PC-9 (cell line): ENCODE measurements around the gene SCGB2B2. TPM values are rescaled to one million over a fixed set of nuclear protein-coding genes. Genes with fewer than 3 reads are reported as not detected.

Experiments
- BruUV-seq: library from RNA; stranded (reverse); fragments of 400-500 nt; replicated peaks from 2 replicates; lab custom pipeline; 2021; lab: Mats Ljungman, UMichigan
- CTCF ChIA-PET: fragments of 300-600 bp; sonication (Branson Sonifier 250); formaldehyde crosslinking; loops from one replicate; lab custom pipeline; 2022; ENCODE audit warnings: antibody characterized with exemption; lab: Charles Lee
- POLR2A ChIA-PET: fragments of 300-600 bp; sonication (Branson Sonifier 250); formaldehyde crosslinking; loops from one replicate; lab custom pipeline; 2022; ENCODE audit warnings: antibody characterized with exemption; ENCODE audit not compliant: unreplicated experiment; lab: Charles Lee
- DNase-seq, 2 experiments: peaks; one replicate each; pipeline versions ENCODE4 v3.0.0 to v3.0.0-alpha.2; 2015 to 2022; ENCODE audit warnings: mixed read lengths in 1 of 2
- H2AFZ ChIP-seq: fragments of 200-600 bp; sonication (generic); 2 replicates; pipeline ENCODE4 v1.8.1; 2017; ENCODE audit warnings: antibody characterized with exemption
- H3F3A ChIP-seq: fragments of 200-600 bp; sonication (generic); 2 replicates; pipeline ENCODE4 v1.8.1; 2017; ENCODE audit warnings: antibody characterized with exemption, mild to moderate bottlenecking, low read depth; ENCODE audit not compliant: insufficient read depth
- H3K27ac ChIP-seq: fragments of 200-600 bp; sonication (generic); 2 replicates; pipeline ENCODE4 v1.6.1; 2016; ENCODE audit warnings: mixed run types
- H3K27me3 ChIP-seq: fragments of 200-600 bp; sonication (generic); 2 replicates; pipeline ENCODE4 v1.6.1; 2016; ENCODE audit warnings: low read depth, mixed run types; ENCODE audit not compliant: insufficient read depth
- H3K36me3 ChIP-seq: fragments of 200-600 bp; sonication (generic); 2 replicates; pipeline ENCODE4 v1.6.1; 2016; ENCODE audit warnings: low read depth, mixed run types
- H3K4me1 ChIP-seq: fragments of 200-600 bp; sonication (generic); replicated peaks from 2 replicates; pipeline ENCODE4 v1.6.1; 2016; ENCODE audit warnings: mixed run types; ENCODE audit not compliant: insufficient read depth
- H3K4me2 ChIP-seq: fragments of 200-600 bp; sonication (generic); 2 replicates; pipeline ENCODE4 v1.6.1; 2017; ENCODE audit warnings: mixed run types
- H3K4me3 ChIP-seq: fragments of 200-600 bp; sonication (generic); 2 replicates; pipeline ENCODE4 v1.6.1; 2016; ENCODE audit warnings: mixed run types
- H3K79me2 ChIP-seq: fragments of 200-600 bp; sonication (generic); 2 replicates; pipeline ENCODE4 v1.6.1; 2017; ENCODE audit warnings: low read depth, mixed run types
- H3K9me2 ChIP-seq: fragments of 200-600 bp; sonication (generic); 2 replicates; pipeline ENCODE4 v1.8.1; 2017; ENCODE audit warnings: mild to moderate bottlenecking; ENCODE audit not compliant: insufficient read depth
- H3K9me3 ChIP-seq: fragments of 200-600 bp; sonication (generic); 2 replicates; pipeline ENCODE4 v1.8.1; 2016; ENCODE audit warnings: low read depth; ENCODE audit not compliant: insufficient read depth
- H4K20me1 ChIP-seq: fragments of 200-600 bp; sonication (generic); 2 replicates; pipeline ENCODE4 v1.8.1; 2017; ENCODE audit not compliant: insufficient read depth
- EZH2 ChIP-seq: fragments of 200-600 bp; sonication (generic); IDR thresholded peaks from 2 replicates; pipeline ENCODE4 v1.8.0; 2017; ENCODE audit warnings: antibody characterized with exemption, low read depth
- intact Hi-C: fragments of 100-400 bp; cut with micrococcal nuclease; formaldehyde crosslinking; loops from one replicate; pipeline ENCODE4 v1.10.0; 2022; ENCODE audit not compliant: unreplicated experiment
- total RNA-seq: library from RNA; stranded (reverse); gene quantifications from 2 replicates; pipeline ENCODE4 v1.2.3, GENCODE V29; 2021
- TF ChIP-seq, protein P1 (sequence below): fragments of 200-600 bp; sonication (generic); conservative IDR thresholded peaks from 2 replicates; pipeline ENCODE4 v1.6.1; 2017; ENCODE audit warnings: mixed run types, antibody characterized with exemption, mild to moderate bottlenecking, moderate library complexity

Gene SCGB2B2
- total RNA-seq, 1 experiment from 2014 or later: 1.4 TPM

DNA sequence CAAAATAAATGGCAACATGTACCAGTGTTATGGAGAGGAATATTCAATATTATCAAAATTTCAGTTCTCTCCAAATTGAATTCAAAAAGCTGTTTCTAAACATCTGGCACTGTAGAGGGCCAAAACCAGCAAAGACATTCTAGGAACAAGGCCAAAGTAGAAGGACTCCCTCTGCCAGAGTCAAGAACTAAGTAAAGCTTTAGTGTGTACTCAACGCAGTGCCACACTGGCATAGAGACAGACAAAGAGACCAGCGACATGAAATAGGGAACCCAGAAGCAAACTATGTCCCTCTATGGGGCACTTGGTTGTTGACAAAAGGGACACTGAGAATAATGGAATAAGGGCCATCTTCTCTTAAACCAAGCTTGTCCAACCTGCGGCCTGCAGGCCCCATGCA, 15.6 kb downstream of the SCGB2B2 start:
- no peaks in the 10 kb centered on the region for H3K4me1 ChIP-seq
- no peak for DNase-seq
- ChIA-PET CTCF (interaction anchor here (0.6 kb wide), 1 partner anchor 29 kb away, joined by 3 read pairs; no protein-coding TSS in a partner anchor), POLR2A (no interaction called here)
- no peak overlapping the region for H3K27ac ChIP-seq
- H3K79me2 ChIP-seq: no peaks in the 10 kb centered on the region
- H3F3A ChIP-seq: no peaks in the 10 kb centered on the region
- no peak overlapping the region for H3K4me2 ChIP-seq
- BruUV-seq: no TSS peak
- no peaks in the 10 kb centered on the region for H3K27me3 ChIP-seq
- H3K9me2 ChIP-seq: no peaks in the 10 kb centered on the region
- TF ChIP-seq, protein P1, sequence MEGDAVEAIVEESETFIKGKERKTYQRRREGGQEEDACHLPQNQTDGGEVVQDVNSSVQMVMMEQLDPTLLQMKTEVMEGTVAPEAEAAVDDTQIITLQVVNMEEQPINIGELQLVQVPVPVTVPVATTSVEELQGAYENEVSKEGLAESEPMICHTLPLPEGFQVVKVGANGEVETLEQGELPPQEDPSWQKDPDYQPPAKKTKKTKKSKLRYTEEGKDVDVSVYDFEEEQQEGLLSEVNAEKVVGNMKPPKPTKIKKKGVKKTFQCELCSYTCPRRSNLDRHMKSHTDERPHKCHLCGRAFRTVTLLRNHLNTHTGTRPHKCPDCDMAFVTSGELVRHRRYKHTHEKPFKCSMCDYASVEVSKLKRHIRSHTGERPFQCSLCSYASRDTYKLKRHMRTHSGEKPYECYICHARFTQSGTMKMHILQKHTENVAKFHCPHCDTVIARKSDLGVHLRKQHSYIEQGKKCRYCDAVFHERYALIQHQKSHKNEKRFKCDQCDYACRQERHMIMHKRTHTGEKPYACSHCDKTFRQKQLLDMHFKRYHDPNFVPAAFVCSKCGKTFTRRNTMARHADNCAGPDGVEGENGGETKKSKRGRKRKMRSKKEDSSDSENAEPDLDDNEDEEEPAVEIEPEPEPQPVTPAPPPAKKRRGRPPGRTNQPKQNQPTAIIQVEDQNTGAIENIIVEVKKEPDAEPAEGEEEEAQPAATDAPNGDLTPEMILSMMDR: no peak
- no peak for TF ChIP-seq EZH2
- H3K36me3 ChIP-seq: no peaks in the 10 kb centered on the region
- no peaks in the 10 kb centered on the region for H4K20me1 ChIP-seq
- H2AFZ ChIP-seq: no peak overlapping the region
- H3K4me3 ChIP-seq: no peak overlapping the region
- H3K9me3 ChIP-seq: no peaks in the 10 kb centered on the region; the same call in 1 of the 2 replicates
- intact Hi-C loops: no loop called here

DNA sequence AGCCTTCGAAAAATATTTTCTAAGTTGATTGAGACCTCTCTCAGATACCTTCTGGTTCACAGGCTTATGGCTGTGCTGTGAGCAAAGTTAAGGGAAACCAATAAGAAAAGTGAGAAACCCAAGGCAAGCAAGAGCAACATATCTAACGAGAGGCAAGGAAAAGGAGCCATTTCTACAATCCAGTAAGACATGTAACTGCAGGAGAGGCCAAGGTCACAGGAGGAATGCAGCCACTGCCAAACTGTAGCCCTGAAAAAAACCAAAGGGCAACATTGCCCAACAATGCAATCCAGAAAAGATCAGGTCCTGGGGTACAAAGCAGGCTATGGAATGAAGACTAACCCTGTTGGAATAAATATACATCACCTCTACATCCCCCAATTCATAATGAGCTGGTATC, 21.3 kb downstream of the SCGB2B2 start:
- TF ChIP-seq EZH2: no peak
- TF ChIP-seq, protein P1: no peak
- no peaks in the 10 kb centered on the region for H3K79me2 ChIP-seq
- H3K4me3 ChIP-seq: no peak overlapping the region
- H2AFZ ChIP-seq: no peak overlapping the region
- no peaks in the 10 kb centered on the region for H4K20me1 ChIP-seq
- H3K36me3 ChIP-seq: no peaks in the 10 kb centered on the region
- no peak overlapping the region for H3K4me2 ChIP-seq
- H3K4me1 ChIP-seq: no peaks in the 10 kb centered on the region
- intact Hi-C loops: no loop called here
- H3K9me2 ChIP-seq: no peaks in the 10 kb centered on the region
- ChIA-PET CTCF (no interaction called here), POLR2A (no interaction called here)
- H3K27me3 ChIP-seq: no peaks in the 10 kb centered on the region
- H3K27ac ChIP-seq: no peak overlapping the region
- H3F3A ChIP-seq: no peaks in the 10 kb centered on the region
- DNase-seq: no peak
- peaks cover 6% of the 10 kb centered on the region; the same call in 1 of the 2 replicates for H3K9me3 ChIP-seq
- BruUV-seq: no TSS peak

DNA sequence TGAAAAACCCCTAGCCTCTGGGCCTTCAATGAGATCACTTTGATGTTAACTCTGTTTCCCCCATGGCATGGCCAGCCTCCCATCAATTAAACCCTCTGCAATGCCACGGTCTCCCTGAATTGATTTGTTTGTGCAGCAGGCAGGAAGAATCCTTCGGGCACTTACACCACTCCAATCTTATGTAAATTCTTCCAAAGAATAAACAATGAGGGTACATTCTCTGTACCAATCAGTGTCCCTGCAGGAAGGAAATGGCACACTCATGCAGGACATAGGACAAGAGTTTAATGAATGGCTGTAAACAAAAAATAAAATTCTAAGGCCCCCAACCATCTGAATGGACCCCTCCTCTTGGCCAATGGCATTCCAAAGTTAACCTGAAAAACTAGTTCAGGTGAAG, 22.2 kb downstream of the SCGB2B2 start:
- ChIA-PET CTCF (no interaction called here), POLR2A (no interaction called here)
- no TSS peak for BruUV-seq
- no peak for DNase-seq
- Histone ChIP-seq H3K27ac (no peak overlapping the region), H3K4me3 (no peak overlapping the region), H3K79me2 (no peaks in the 10 kb centered on the region), H3K4me2 (no peak overlapping the region), H3K27me3 (no peaks in the 10 kb centered on the region), H3K9me3 (peaks cover 8% of the 10 kb centered on the region; the same call in 1 of the 2 replicates), H4K20me1 (no peaks in the 10 kb centered on the region), H3K36me3 (no peaks in the 10 kb centered on the region), H3F3A (no peaks in the 10 kb centered on the region), H3K4me1 (peaks cover 6% of the 10 kb centered on the region; the same call in 1 of the 2 replicates), H3K9me2 (no peaks in the 10 kb centered on the region), H2AFZ (no peak overlapping the region)
- TF ChIP-seq, protein P1: no peak
- TF ChIP-seq EZH2: no peak
- intact Hi-C loops: no loop called here
